Kidney (tissue), 14 donors: ENCODE measurements around the gene CIT. TPM values are rescaled to one million over a fixed set of nuclear protein-coding genes. Genes with fewer than 3 reads are reported as not detected.

Source experiments
- DNase-seq, 5 donors: peaks; one replicate each; pipeline ENCODE4 v3.0.0-alpha.2; 2013 to 2020
- FAIRE-seq: peaks from 2 replicates; lab custom pipeline; 2012; peaks lifted over from hg19 to GRCh38; lab: Jason Lieb, UNC
- H3K27ac ChIP-seq, 2 donors: one replicate each; pipeline ENCODE4 v1.7.0; 2013; ENCODE audit warnings: low read depth in 2 of 2, low read length in 2 of 2, inconsistent platforms in 1 of 2
- H3K27me3 ChIP-seq: one replicate; pipeline ENCODE4 v1.7.1; 2013; ENCODE audit warnings: low read length, inconsistent platforms; ENCODE audit not compliant: control insufficient read depth, insufficient read depth
- H3K36me3 ChIP-seq, 3 donors: one replicate each; pipeline versions ENCODE4 v1.7.0 to v1.7.1; 2013; ENCODE audit warnings: low read length in 3 of 3, control low read depth in 1 of 3, inconsistent platforms in 1 of 3; ENCODE audit not compliant: insufficient read depth in 3 of 3, control insufficient read depth in 2 of 3
- H3K4me1 ChIP-seq, 3 donors: one replicate each; pipeline versions ENCODE4 v1.7.0 to v1.7.1; 2013; ENCODE audit warnings: low read length in 3 of 3, inconsistent platforms in 1 of 3, low read depth in 1 of 3; ENCODE audit not compliant: control insufficient read depth in 2 of 3, insufficient read depth in 2 of 3
- H3K4me3 ChIP-seq, 3 donors: one replicate each; pipeline versions ENCODE4 v1.7.0 to v1.8.1; 2013; ENCODE audit warnings: low read length in 3 of 3, control low read depth in 1 of 3, inconsistent platforms in 1 of 3
- H3K9ac ChIP-seq, 3 donors: one replicate each; pipeline versions ENCODE4 v1.7.0 to v1.7.1; 2013; ENCODE audit warnings: low read length in 3 of 3, control low read depth in 1 of 3, inconsistent platforms in 1 of 3
- H3K9me3 ChIP-seq, 3 donors: one replicate each; pipeline versions ENCODE4 v1.7.0 to v1.7.1; 2013; ENCODE audit warnings: low read length in 3 of 3, control low read depth in 1 of 3, inconsistent platforms in 1 of 3; ENCODE audit not compliant: control insufficient read depth in 2 of 3, insufficient read depth in 1 of 3
- CTCF ChIP-seq: IDR thresholded peaks from 3 replicates; pipeline ENCODE4 v1.5.1; 2012; ENCODE audit warnings: mild to moderate bottlenecking, moderate library complexity, borderline replicate concordance; ENCODE audit not compliant: insufficient read depth; ENCODE audit errors: extremely low read depth
- intact Hi-C: fragments of 100-400 bp; cut with DNase I; formaldehyde crosslinking; loops from one replicate; pipeline ENCODE4 v1.11.1; 2022
- polyA plus RNA-seq: library from polyadenylated mRNA; stranded (reverse); fragments of 350-450 nt; fragmentation: Illumina TruSeq; extraction: RNeasy Lipid Tissue Mini Kit (QIAGEN cat#74804); gene quantifications from one replicate; pipeline ENCODE4 v1.2.3, GENCODE V29; 2014; ENCODE audit warnings: low read depth, low replicate concordance; ENCODE audit not compliant: insufficient read depth
- total RNA-seq: library from RNA; stranded (reverse); fragmentation: NEBNext Ultra II Directional; extraction: Animal tissue kit (Norgen Biotek cat#: 25700); gene quantifications from one replicate; pipeline ENCODE4 v1.2.1, GENCODE V29; 2021
- donor health status: control.
- donor health status: control.
- donor health status: control.
- donor health status: control.
- donor health status: control.
- donor health status: DM: yes; HTN: yes; CAD: no.
- donor health status: Normal renal cell carcinoma (clear cell type).

The CIT gene
- total and polyA plus RNA-seq, 2 donors from 2014 or later = 3.0 to 81.6 TPM

- H3K36me3 ChIP-seq = no peaks in the 10 kb centered on the region
- intact Hi-C loops = no loop called here
Measured at GRCh38 chr12:119819322-119819721, 57.8 kb downstream of the CIT start.

GRCh38 chr12:119817546-119818343 is 59.4 kb downstream of the CIT start:
- H3K9ac ChIP-seq = no peak overlapping the region
- H3K27ac ChIP-seq = no peak overlapping the region
- FAIRE-seq (no peak), DNase-seq (no peak)
- no peaks in the 10 kb centered on the region for H3K4me1 ChIP-seq
- no peak for TF ChIP-seq CTCF
- no peaks in the 10 kb centered on the region for H3K9me3 ChIP-seq
- no peaks in the 10 kb centered on the region for H3K27me3 ChIP-seq
- H3K4me3 ChIP-seq = no peak overlapping the region
- intact Hi-C loops = no loop called here
- H3K36me3 ChIP-seq = no peaks in the 10 kb centered on the region

More at GRCh38 chr12:119819322-119819721, 57.8 kb downstream of the CIT start:
- H3K9me3 ChIP-seq = no peaks in the 10 kb centered on the region
- no peak overlapping the region for H3K9ac ChIP-seq
- no peaks in the 10 kb centered on the region for H3K27me3 ChIP-seq
- DNase-seq (no peak), FAIRE-seq (no peak)
- no peak overlapping the region for H3K27ac ChIP-seq
- no peak for TF ChIP-seq CTCF
- no peaks in the 10 kb centered on the region for H3K4me1 ChIP-seq
- H3K4me3 ChIP-seq = no peak overlapping the region

GRCh38 chr12:119809023-119809422 is 68.1 kb downstream of the CIT start:
- DNase-seq (no peak), FAIRE-seq (no peak)
- Histone ChIP-seq H3K27ac (no peak overlapping the region), H3K9ac (no peak overlapping the region), H3K9me3 (no peaks in the 10 kb centered on the region), H3K27me3 (no peaks in the 10 kb centered on the region), H3K36me3 (no peaks in the 10 kb centered on the region), H3K4me1 (peaks cover 0 to 6% (median 4%) of the 10 kb centered on the region in 3 donors), H3K4me3 (no peak overlapping the region)
- intact Hi-C loops = no loop called here
- no peak for TF ChIP-seq CTCF
